HG02678 (cell line): ENCODE data around the gene JARID2.

Experiments
- ATAC-seq: cut with Tn5 transposase; IDR thresholded peaks from one replicate; pipeline ENCODE4 v1.9.1; 2021; ENCODE audit warnings: mild to moderate bottlenecking, moderate library complexity; ENCODE audit not compliant: unreplicated experiment

JARID2 gene

DNA sequence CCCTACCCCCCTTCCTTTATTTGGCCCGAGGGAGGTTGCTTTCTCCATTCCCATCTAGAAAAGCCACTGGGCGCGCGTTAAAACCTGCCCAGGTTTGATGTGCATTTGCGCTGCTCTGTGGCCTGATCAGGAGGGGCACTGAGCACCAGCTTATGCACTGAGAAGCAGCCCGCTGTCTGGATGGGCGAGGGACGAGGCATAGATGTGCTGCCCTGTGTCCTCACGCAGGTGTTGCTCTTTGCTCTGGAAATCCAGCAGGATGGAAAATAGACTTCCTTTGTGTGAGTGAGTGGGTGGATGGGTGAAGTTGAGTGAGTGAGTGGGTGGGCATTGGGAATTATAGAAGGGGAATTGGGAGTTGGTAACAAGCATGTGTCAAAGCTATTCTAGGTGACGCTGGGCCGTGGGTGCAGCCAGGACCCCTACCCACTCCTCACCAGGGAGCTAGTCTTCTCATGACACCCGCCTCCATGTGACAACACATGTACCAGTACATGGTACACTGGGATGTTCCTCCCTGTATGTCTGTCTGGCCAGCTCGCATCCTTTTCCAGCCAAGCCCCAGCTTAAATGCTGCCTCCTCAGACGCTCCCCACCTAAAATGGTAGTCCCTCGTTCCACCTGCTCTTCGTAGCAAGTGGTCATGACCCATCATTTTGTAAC, 254.3 kb downstream of the JARID2 start:
- no peak for ATAC-seq

DNA sequence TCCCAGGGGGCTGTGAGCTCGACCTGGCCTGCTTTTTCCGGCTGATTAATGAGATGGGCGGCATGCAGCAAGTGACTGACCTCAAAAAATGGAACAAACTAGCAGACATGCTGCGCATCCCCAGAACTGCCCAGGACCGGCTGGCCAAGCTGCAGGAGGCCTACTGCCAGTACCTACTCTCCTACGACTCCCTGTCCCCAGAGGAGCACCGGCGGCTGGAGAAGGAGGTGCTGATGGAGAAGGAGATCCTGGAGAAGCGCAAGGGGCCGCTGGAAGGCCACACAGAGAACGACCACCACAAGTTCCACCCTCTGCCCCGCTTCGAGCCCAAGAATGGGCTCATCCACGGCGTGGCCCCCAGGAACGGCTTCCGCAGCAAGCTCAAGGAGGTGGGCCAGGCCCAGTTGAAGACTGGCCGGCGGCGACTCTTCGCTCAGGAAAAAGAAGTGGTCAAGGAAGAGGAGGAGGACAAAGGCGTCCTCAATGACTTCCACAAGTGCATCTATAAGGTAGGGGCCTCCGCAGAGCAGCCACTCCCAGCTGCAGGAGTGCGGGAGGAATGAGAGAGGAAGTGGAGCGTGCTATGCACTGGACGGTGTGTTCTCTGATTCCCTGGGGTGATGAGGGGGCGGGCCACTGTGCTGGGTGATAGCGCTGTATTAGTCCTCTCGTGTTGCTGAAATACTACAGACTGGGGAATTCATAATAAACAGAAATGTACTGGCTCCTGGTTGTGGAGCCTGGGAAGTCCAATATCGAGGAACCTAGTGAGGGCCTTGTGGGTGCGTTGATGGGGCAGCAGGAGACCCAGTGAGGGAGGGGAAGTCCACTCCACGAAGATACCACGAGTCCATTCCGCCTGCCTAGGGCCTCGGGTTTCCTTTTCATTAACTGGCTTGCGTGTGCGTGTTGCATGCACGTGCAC, 255.3 kb downstream of the JARID2 start:
- no peak for ATAC-seq

GRCh38 chr6:15501826-15502445, 256.1 kb downstream of the JARID2 start:
- no peak for ATAC-seq

DNA sequence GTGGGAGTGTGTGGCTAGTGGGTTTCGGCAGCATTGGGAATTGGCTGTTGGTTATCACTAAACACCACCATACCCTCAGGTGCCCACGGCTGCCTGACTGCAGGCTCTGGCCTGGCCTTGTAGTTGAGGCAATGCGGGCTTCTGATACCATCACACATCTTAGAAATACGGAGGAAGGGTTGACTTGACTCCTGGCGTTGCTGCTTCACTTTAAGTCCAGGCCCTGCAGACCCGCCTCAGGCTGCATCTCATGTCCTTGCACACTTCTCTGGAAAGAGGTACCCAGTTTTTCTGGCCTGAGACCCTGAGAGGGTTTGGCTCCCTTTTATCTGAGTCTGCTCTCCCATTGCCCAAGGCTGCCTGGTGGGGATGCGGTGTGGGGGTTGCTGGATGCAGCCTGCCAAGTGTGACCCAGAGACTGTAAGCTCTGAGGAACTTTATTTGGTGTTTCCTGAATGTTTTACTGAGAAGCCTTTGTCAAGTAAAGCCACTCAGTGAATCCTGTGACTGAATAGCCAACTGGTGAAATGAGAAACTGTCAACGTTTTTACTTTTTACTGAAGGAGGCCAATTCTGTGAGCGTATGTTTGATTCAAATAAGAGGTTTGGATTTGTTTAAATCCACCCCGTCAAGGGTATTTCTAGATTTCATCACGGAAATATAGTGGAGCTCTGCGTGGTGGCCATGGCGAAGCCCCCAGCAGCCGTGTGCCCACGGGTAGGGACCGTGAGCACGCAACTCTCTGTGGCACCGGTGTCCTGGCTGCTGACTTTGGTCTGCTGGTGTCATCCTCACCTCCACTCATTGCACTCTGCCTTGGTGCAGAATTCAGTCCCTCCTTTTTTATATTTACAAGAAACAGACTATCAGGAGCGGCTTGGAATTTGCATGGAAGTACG, 256.8 kb downstream of the JARID2 start:
- no peak for ATAC-seq

DNA sequence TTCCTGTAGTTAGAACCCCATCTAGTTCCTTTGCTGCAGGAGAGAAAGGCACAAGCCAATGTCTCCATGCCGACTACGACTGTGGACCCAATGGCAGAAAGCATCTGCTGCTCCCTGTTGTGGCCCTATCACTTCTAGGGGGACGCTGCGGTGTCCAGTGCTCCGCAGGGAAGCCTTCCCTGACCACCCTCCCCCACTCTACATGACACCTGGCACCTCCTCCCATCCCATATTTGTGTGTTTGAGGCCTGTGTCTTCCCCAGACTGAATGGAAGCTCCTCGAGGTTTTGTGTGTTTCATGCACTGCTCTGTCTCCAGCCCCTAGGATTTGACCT, 257.4 kb downstream of the JARID2 start:
- no peak for ATAC-seq

DNA sequence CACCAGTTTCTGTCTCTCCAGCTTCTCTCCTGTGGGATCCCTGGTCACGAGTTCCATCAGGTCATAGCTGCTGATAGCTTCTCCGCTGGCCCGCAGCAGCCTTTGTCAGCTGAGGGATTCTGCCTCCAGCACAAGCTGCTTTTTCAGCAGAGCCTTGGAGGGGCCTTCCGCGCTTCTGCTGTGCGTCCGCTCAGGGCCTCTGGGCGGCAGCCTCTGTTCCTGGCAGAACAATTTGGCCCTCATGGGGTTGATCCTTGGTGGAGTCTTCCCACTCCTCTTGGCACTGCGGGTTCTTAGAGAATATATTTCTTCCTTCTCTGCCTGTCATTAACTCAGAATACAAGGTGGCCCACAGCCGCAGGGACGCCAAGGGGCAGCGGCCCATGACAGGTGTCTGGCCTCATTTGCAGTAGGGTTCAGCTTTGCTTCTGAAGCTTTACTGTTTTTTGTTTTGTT, 258.2 kb downstream of the JARID2 start:
- no peak for ATAC-seq

GRCh38 chr6:15504581-15505350, 258.9 kb downstream of the JARID2 start:
- no peak for ATAC-seq

- ATAC-seq, result no peak
Measured at GRCh38 chr6:15505463-15505918, 259.6 kb downstream of the JARID2 start.

GRCh38 chr6:15506066-15506465, 260.2 kb downstream of the JARID2 start:
- no peak for ATAC-seq

DNA sequence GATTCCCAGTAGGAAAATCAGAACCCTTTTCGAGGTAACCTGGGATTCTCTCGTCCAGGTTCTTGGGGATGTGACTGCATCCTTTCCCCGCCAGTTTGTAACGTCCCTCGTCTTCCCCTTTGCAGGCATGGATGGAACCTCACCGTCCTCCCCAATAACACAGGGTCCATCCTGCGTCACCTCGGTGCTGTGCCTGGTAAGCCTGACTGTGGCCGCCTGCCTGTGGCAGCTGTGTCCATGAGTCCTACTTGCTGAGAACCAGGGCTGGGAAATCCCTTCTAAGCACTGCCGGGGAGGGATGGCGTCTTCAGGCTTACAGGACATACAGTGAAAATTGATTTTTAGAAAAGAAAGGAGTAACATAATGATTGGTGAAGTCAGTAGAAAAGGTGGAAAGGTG, 261.4 kb downstream of the JARID2 start:
- no peak for ATAC-seq

- no peak for ATAC-seq
Measured at GRCh38 chr6:15507746-15508145, 261.9 kb downstream of the JARID2 start.

- no peak for ATAC-seq
Measured at GRCh38 chr6:15508441-15508871, 262.6 kb downstream of the JARID2 start.

GRCh38 chr6:15508931-15509330, 263.1 kb downstream of the JARID2 start:
- ATAC-seq, result no peak

- no peak for ATAC-seq
Measured at GRCh38 chr6:15509335-15509933, 263.6 kb downstream of the JARID2 start.

- ATAC-seq, result no peak
Measured at GRCh38 chr6:15510121-15510520, 264.3 kb downstream of the JARID2 start.

DNA sequence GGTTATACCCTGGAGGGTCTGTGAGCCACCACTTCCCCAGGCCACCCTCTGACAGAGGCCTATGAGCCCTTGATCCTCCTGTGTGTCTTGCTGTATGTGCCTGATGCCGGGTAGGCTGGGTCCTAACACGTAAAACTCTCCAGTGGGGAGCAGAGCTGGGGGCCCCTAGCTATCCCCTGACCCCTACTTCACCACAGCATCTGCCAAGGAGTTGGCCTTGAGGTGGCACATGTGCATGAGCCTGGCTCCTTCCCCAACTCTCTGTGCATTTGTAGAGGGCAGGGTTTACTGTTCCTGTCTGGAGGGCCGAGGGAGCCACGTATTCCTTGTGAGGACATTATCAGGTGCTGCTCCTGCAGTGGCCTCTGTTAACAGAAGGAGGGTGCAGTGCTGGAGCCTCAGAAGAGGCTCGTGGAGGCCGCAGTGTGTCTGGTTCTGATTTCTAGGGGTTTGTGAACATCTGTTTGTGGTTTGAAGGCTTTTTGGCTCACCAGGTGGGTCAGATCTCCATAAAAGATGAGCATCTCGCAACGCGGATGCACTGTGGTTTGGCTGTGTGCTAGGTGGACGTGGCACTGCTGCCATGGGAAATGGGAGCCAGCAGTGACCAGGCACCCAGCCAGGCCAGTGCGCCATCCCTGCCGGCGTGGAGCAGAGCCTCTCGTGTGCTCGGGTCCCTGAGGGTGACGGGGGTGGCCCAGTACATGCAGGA, 264.8 kb downstream of the JARID2 start:
- ATAC-seq, result no peak

GRCh38 chr6:15511248-15512125, 265.6 kb downstream of the JARID2 start:
- ATAC-seq, result no peak

GRCh38 chr6:15512126-15512525, 266.3 kb downstream of the JARID2 start:
- no peak for ATAC-seq
